DND-41 (cell line): ENCODE data around the gene FLNB.

ENCODE experiments used
- ATAC-seq: fragments of 200-7000 bp; cut with Tn5 transposase; 3 replicates; pipeline ENCODE4 v1.9.1; 2021; ENCODE audit warnings: low read depth; ENCODE audit not compliant: insufficient read depth
- DNase-seq: peaks from one replicate; pipeline ENCODE4 v3.0.0-alpha.2; 2020
- H2AFZ ChIP-seq: 2 replicates; pipeline ENCODE4 v1.6.0; 2012; ENCODE audit warnings: low read depth, low read length
- H3K27ac ChIP-seq: 2 replicates; pipeline ENCODE4 v1.5.1; 2012; ENCODE audit warnings: low read length, inconsistent platforms
- H3K27me3 ChIP-seq: fragments of 200-600 bp; sonication (generic); 2 replicates; pipeline ENCODE4 v1.6.0; 2012; ENCODE audit warnings: low read length, mild to moderate bottlenecking, inconsistent platforms; ENCODE audit not compliant: insufficient read depth, poor library complexity
- H3K36me3 ChIP-seq: 2 replicates; pipeline ENCODE4 v1.5.1; 2012; ENCODE audit warnings: low read length, inconsistent platforms; ENCODE audit not compliant: insufficient read depth
- H3K4me1 ChIP-seq: 2 replicates; pipeline ENCODE4 v1.5.1; 2012; ENCODE audit warnings: mild to moderate bottlenecking, low read length; ENCODE audit not compliant: insufficient read depth
- H3K4me2 ChIP-seq: 2 replicates; pipeline ENCODE4 v1.6.0; 2012; ENCODE audit warnings: mild to moderate bottlenecking, moderate library complexity, low read length, inconsistent platforms; ENCODE audit not compliant: insufficient read depth
- H3K4me3 ChIP-seq, 2 experiments: fragments of 200-600 bp in 1 of 2; shearing (Covaris generic) in 1 of 2; 2 replicates each; pipeline ENCODE4 v1.5.1; 2012 to 2016; ENCODE audit warnings: inconsistent platforms in 2 of 2, low read length in 2 of 2, mild to moderate bottlenecking in 2 of 2, low read depth in 1 of 2, moderate library complexity in 1 of 2
- H3K79me2 ChIP-seq: 2 replicates; pipeline ENCODE4 v1.6.0; 2012; ENCODE audit warnings: low read length, inconsistent platforms; ENCODE audit not compliant: insufficient read depth
- H3K9ac ChIP-seq: 2 replicates; pipeline ENCODE4 v1.6.0; 2012; ENCODE audit warnings: low read depth, mild to moderate bottlenecking, inconsistent platforms, low read length, moderate library complexity
- H3K9me3 ChIP-seq: 2 replicates; pipeline ENCODE4 v1.5.1; 2012; ENCODE audit warnings: low read length, moderate library complexity, mild to moderate bottlenecking, inconsistent platforms; ENCODE audit not compliant: insufficient read depth, severe bottlenecking
- H4K20me1 ChIP-seq: 2 replicates; pipeline ENCODE4 v1.6.0; 2012; ENCODE audit warnings: low read length; ENCODE audit not compliant: insufficient read depth
- EZH2 ChIP-seq: IDR thresholded peaks from 3 replicates; pipeline ENCODE4 v1.6.1; 2012; ENCODE audit warnings: borderline replicate concordance, low read depth, mild to moderate bottlenecking, moderate library complexity, low read length, inconsistent platforms; ENCODE audit not compliant: severe bottlenecking
- TF ChIP-seq, protein P1 (sequence below): IDR thresholded peaks from 2 replicates; pipeline ENCODE4 v1.5.1; 2012; ENCODE audit warnings: borderline replicate concordance, low read length, moderate library complexity, mild to moderate bottlenecking; ENCODE audit not compliant: poor library complexity, severe bottlenecking; ENCODE audit errors: extremely low read depth

The FLNB gene

DNA sequence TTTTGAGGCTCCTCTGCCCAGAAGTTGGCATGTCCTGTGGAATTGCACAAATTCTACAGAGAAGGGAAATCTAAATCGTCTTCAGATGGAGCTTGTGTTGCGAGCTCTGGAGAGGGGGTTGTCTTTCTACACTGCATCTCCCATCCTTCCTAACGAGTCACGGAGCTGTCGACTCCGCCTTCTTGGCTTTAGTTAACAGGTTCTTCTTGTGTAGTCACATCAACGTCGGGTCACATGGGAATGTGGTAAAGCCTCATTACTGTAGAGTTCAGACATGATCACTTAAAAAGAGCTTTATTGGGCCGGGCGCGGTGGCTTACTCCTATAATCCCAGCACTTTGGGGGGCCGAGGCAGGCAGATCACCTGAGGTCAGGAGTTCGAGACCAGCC, 142.6 kb downstream of the FLNB start:
- DNase-seq (no peak), ATAC-seq (no peak)
- no peak for TF ChIP-seq EZH2
- TF ChIP-seq, protein P1, sequence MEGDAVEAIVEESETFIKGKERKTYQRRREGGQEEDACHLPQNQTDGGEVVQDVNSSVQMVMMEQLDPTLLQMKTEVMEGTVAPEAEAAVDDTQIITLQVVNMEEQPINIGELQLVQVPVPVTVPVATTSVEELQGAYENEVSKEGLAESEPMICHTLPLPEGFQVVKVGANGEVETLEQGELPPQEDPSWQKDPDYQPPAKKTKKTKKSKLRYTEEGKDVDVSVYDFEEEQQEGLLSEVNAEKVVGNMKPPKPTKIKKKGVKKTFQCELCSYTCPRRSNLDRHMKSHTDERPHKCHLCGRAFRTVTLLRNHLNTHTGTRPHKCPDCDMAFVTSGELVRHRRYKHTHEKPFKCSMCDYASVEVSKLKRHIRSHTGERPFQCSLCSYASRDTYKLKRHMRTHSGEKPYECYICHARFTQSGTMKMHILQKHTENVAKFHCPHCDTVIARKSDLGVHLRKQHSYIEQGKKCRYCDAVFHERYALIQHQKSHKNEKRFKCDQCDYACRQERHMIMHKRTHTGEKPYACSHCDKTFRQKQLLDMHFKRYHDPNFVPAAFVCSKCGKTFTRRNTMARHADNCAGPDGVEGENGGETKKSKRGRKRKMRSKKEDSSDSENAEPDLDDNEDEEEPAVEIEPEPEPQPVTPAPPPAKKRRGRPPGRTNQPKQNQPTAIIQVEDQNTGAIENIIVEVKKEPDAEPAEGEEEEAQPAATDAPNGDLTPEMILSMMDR, result no peak
- Histone ChIP-seq H4K20me1 (no peaks in the 10 kb centered on the region), H3K4me2 (no peak overlapping the region), H3K27ac (no peak overlapping the region), H3K4me3 (no peak overlapping the region), H3K36me3 (peaks cover 95% of the 10 kb centered on the region), H3K79me2 (no peaks in the 10 kb centered on the region), H3K9me3 (no peaks in the 10 kb centered on the region), H2AFZ (no peak overlapping the region), H3K9ac (no peak overlapping the region), H3K4me1 (no peaks in the 10 kb centered on the region), H3K27me3 (no peaks in the 10 kb centered on the region)

DNA sequence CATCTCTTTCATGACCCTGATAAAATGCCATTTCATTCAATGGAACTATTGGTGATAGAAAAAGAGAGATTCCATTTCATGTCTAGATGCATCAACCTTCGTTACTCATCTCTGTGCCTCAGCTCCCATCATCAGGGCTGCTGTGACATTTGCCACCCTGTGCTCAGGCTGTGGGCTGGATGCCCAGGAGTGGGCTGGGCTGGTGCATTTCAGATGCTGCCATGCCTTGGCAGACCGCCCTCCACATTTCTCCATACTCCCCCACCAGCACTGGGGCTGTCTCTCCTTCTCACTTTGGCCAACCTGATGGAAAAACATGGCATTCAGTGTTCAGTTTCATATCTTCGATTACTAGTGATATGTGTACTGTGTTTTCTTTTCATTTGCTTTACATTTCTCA, 143.4 kb downstream of the FLNB start:
- no peak for DNase-seq
- H2AFZ ChIP-seq, result no peak overlapping the region
- H3K9me3 ChIP-seq, result no peaks in the 10 kb centered on the region
- no peak for TF ChIP-seq EZH2
- TF ChIP-seq, protein P1, result no peak
- H4K20me1 ChIP-seq, result no peaks in the 10 kb centered on the region
- no peak overlapping the region for H3K9ac ChIP-seq
- H3K79me2 ChIP-seq, result no peaks in the 10 kb centered on the region
- H3K36me3 ChIP-seq, result peaks cover 95% of the 10 kb centered on the region
- H3K4me2 ChIP-seq, result no peak overlapping the region
- no peak overlapping the region for H3K27ac ChIP-seq
- H3K4me3 ChIP-seq, result no peak overlapping the region
- ATAC-seq, result no peak
- H3K27me3 ChIP-seq, result no peaks in the 10 kb centered on the region
- no peaks in the 10 kb centered on the region for H3K4me1 ChIP-seq

DNA sequence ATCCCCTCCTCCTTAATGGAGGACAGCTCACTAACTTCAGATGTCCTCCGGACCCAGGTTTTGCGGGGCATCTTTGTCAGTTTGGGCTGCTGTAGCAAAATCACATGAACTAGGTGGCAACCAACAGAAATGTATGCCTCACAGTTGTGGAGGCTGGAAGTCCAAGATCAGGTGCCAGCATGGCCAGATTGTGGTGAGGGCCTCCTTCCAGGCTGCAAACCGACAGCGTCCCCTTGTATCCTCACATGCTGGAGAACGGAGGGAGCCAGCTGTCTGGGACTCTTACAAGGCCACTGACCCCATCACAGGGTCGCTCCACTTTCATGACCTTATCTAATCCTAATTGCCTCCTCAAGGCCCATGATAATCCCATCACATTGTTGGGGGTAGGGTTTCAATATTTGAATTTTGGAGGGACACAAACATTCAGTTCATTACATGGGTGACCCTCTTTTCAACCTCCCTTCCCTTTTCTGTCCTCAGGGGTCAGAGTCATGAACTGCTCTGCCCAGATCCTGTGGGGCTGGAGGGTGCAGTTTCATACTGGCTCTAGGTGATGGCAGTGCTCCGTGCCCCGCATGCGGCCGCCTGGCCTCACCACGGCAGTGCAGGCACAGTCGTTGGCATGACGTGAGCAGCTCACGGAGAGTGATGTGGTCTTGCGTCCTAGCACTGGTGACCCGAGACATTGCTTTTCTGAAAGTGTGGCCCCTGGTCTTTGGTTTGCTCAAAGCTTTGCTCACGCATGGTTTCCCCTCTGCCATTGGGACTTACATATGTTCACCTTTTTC, 144.2 kb downstream of the FLNB start:
- Histone ChIP-seq H3K79me2 (no peaks in the 10 kb centered on the region), H3K9me3 (no peaks in the 10 kb centered on the region), H3K4me2 (no peak overlapping the region), H3K36me3 (peaks cover 95% of the 10 kb centered on the region), H3K27ac (no peak overlapping the region), H2AFZ (no peak overlapping the region), H4K20me1 (no peaks in the 10 kb centered on the region), H3K27me3 (no peaks in the 10 kb centered on the region), H3K4me1 (no peaks in the 10 kb centered on the region), H3K9ac (no peak overlapping the region), H3K4me3 (no peak overlapping the region)
- DNase-seq (no peak), ATAC-seq (no peak)
- TF ChIP-seq, protein P1, result no peak
- TF ChIP-seq EZH2, result no peak

DNA sequence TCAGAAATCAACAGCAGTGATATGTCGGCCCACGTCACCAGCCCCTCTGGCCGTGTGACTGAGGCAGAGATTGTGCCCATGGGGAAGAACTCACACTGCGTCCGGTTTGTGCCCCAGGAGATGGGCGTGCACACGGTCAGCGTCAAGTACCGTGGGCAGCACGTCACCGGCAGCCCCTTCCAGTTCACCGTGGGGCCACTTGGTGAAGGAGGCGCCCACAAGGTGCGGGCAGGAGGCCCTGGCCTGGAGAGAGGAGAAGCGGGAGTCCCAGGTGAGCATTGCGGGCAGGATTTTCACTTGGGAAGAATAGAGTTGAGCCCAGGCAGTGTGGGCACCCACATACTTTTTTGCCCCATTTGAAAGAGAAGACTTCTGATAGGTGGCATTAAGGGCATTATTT, 145.1 kb downstream of the FLNB start:
- Histone ChIP-seq H3K4me2 (no peak overlapping the region), H3K4me3 (no peak overlapping the region), H4K20me1 (no peaks in the 10 kb centered on the region), H3K9me3 (no peaks in the 10 kb centered on the region), H3K36me3 (peaks cover 95% of the 10 kb centered on the region), H3K27ac (no peak overlapping the region), H3K27me3 (no peaks in the 10 kb centered on the region), H3K9ac (no peak overlapping the region), H3K4me1 (no peaks in the 10 kb centered on the region), H3K79me2 (no peaks in the 10 kb centered on the region), H2AFZ (no peak overlapping the region)
- ATAC-seq (no peak), DNase-seq (no peak)
- no peak for TF ChIP-seq EZH2
- TF ChIP-seq, protein P1, result no peak
